ENCODE results near the gene GABARAPL2.
A peak's percentile ranks its signal among the peaks of the same experiment; 100 is the strongest.
"Not testable (repeated sequence)": the region's sequence is repeated elsewhere in the genome, so short reads cannot be mapped to it uniquely, and the experiment has no call there.

The GABARAPL2 gene

DNA sequence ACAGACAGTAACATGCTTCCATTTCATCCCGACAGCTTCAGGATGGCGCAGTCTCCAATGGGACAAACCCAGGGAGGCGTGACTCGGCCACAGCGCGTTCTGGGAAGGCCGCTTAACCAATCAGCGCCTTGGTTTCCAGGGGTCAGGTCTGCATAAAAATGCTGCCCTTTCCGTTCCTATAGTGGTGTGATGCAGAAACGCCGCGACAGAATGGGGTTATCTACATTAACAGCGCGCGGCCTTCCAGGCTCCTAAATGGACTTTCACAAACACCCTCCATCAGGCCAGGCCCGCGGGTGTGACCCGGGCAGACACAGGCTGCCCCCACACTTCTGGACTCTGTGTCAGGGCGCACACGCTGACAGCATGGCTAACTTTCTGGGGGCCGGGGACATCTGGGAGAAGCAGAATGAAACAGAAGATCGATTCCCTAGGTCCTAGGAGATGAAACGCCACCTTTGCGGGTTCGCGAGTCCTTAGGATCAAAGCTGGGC is 10.9 kb upstream of the GABARAPL2 start:
- DNase-seq, result peak; percentile 66

DNA sequence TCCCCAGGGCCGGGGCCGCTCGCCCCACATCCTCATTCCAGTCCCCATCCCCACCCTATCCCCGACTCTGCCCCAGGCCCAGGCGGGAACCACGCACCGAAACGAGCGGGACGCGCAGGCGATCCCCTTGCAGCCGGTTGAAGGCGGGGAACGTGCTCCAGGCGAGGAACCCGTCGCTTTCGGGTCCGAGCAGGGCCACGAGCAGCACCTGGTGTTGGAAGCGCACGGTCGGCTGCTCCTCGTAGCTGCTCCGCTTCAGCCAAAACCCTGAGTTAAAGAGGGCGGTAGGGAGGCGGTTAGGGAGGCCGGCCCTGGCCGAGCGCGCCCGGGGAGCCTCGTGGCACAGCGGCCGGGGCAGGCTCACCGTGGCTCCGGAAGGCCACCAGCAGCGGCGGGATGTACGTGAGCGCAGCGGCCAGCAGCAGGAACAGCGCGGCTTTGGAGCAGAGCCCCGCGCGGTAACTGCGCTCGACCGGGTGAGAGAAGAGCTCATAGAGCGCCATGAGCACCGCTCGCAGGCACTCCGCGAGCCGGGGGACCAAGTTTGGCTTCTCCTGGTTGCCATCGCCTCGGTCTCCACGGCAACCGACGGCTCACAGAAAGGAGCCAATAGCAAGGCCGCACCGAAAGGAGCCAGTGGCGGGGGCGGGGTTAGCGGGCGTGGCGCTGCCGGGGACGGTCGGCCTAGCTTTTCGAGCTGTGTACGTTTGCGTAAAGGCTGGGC is 10.3 kb upstream of the GABARAPL2 start, which contains the start of gene TMEM231:
TSS of gene TMEM231 (minus strand) at position 546 of the 724 bp plus-strand sequence. CDS start at position 503, 43 bp downstream.
- DNase-seq, result peak; percentile 79

DNA sequence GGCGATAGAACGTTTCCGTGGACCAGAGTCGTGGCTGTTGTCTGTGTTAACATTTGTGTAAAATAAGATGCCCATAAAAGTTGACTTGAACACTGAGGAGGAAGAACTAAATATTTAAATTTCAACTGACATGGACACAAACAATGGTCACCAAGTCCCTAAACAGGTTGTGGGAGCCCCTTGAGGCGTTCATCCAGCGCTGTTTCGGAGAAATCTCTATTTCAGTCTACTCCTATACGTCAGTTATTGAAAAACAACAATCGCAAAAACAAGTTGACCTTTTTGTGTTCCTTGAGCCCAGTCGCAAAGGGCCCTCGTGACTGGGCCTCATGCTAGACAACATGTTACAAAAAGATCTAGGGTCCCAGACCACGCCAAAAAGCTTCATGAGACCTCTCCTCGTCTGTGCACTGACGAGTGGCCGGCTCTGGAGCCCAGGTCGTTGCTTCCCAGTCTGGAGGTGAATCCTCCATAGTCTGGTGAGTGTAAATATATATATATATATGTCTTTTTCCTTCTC is 9.7 kb upstream of the GABARAPL2 start:
- DNase-seq, result no peak

DNA sequence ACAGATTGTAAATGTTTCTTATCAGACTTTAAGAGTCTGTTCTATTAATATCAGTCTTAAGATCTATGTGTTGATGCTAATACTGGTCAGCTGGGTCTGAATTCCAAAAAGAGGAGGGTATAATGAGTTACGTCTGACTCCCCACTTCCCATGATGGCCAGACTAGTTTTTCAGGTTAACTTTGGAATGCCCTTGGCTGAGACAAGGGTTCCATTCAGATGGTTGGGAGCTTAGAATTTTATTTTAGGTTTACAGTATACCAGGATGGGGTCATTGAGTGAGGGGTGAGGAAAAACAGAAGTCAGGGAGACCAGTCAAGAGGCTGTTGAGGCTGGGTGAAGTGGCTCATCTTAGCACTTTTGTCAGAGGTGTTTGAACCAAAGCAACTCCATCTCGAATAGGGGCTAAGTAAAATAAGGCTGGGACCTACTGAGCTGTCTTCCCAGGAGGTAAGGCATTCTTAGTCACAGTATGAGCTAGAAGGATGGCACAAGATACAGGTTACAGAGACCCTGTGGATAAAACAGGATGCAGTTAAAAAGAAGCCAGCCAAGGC is 7.3 kb upstream of the GABARAPL2 start:
- no peak for DNase-seq

DNA sequence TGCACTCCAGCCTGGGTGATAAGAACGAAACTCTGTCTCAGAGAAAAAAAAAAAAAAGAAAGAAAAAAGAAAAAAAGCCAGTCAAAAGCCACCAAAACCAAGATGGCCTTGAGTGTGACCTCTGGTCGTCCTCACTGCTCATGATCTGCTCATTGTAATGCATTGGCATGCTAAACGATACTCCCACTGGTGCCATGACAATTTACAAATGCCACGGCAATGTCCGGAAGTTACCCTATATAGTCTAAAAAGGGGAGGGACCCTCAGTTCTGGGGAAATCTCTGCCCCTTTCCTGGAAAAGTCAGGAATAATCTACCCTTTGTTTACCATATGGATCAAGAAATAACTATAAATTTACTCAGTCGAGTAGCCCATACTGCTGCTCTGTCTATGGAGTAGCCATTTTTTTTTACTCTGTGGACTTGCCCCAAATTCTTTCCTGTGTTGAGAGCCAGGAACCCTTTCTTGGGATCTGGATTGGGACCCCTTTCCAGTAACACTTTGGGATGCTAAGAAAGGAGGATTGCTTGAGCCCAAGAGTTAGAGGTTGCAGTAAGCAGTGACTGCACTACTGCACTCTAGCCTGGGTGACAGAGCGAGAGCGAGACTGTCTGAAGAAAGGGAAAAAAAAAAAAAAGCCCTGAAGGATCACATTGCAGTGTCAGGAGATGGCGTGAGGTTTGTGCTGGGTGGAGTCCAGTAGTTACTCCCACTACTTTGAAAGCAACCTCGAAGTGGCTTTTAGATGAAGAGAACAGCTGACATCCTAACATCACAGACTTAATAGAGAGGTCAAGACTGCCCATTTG is 6.4 kb upstream of the GABARAPL2 start:
- DNase-seq, result no peak

DNA sequence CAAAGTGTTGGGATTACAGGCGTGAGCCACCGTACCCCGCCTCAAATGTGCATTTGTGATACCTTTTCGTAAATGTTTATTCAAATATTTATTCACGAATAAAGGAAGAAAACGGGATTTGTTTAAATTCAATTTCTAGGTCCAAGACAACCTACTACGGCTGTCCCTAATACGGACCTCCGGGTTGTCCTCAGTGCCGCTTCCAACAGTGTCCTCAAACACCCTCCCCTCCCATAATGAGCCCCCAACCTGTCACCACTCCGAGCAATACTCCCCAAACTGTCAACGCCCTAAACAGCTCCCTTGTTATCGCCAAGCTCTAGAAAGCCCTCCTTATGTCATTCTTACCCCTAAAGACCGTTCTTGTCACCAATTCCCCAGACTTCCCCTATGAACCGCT is 539 bp upstream of the GABARAPL2 start:
- DNase-seq, result no peak

DNA sequence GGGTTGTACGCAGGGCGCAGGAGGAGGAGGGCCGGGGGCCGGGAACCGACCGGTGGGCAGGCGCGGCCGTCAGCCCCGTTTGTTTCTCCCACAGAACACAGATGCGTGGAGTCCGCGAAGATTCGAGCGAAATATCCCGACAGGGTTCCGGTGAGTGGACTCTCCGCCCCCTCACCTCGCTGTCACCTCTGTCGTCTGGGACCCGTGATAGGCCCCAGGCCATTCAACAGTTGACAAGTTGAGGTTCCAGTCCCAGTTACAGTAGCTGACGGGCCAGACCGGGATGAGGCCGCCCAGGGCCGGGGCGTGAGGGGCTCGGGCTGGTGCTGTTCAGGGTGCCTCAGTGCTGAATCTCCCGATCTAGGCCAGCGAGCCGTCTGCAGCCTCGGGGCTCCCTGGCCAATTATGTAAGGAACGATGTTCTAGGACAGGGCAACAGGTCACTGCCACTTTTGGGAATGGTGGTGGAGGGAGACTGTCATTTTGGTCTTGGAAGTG is 628 bp downstream of the GABARAPL2 start:
- DNase-seq, result no peak

DNA sequence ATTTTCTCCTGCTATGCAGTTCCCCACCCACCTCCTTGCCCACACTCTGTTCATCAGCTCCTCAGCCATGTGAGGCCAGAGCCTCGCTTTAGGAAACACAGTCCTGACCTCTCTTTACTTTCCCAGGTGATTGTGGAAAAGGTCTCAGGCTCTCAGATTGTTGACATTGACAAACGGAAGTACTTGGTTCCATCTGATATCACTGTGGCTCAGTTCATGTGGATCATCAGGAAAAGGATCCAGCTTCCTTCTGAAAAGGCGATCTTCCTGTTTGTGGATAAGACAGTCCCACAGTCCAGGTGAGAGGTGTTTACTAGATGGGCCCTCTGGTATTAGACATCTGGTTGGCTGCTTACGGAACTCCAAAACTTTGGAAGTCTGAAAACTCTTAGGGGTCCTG is 1.7 kb downstream of the GABARAPL2 start:
- DNase-seq, result no peak

DNA sequence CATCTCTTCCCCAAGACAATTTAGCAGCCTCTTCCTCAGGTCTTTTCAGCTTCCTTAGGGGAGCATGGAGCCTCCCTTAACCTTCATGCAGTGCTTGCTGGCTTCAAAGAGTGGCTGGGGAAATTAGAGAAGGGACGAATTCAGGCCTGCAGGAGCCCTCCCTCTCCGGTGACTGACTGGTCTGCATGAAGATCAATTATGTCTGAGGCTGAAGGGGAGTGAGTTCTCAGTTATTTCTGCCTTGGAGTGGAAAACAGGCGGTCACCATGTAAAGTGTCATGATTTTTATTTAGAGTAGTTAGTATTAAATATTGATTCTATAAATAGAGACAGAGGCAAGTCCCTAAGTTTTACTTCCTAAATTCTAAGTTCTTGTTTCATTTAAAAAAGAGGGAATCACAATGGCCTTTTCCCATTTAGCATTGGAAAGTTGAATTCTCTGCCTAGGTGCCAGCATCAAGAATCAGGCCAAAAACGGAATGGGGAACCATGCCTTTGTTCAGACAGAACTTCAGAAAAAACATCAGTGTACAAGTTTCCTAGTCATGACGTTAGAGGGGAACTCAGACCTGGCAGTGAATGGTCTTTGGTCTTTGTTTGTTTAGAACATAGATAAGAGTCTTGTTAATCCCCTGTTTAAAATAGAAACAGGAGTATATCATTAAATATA is 4.4 kb downstream of the GABARAPL2 start:
- no peak for DNase-seq

DNA sequence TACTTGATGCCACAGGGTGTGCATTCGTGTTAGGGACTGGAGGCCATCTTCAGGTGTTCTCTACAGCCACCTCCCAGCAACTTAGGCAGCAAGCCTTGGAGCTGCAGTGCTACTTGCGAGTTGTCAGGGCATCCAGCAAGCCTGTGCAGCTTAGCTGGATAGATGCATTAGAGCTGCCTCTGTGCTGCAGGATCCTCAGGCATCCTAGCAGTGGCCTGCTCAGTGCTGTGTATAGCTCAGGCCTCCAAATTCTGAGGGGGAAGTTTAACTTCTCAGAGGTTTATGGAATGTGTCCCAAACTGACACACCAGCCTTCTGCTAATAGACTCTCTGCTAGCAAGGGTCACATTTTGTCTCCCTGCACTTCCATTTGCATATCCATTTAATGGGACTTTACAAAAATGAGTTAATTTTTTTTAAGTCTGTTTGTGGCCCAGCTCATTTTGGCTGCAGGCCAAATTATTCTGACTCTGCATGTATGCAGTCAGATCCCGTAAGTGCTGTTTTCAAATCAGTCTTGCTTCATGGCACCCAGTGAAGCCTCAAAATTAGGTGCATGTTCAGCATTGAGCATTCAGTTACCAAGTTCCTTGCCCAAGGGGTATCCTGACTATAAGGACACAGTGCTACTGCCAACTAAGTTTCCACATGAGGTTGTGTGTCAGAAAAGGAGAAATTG is 6.8 kb downstream of the GABARAPL2 start:
- DNase-seq, result no peak

DNA sequence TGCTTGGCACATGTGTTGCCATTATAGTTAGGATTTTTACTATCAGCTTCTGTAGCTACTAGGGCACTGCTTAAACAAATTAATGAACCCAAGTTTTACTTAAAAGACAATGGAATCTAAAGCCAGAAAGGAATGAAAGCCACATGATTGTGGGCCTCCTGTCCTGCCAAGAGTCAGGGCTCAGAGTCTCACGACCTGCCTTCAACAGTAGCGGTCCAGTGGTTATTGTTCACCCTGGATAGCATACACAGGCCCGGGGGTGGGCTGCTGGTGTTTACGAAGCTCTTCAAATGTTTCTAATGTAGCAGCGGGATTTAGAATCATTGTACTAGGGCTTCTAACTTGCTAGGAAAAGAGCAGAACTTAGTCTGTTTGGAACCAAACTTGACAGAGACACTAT is 7.8 kb downstream of the GABARAPL2 start:
- DNase-seq, result no peak

DNA sequence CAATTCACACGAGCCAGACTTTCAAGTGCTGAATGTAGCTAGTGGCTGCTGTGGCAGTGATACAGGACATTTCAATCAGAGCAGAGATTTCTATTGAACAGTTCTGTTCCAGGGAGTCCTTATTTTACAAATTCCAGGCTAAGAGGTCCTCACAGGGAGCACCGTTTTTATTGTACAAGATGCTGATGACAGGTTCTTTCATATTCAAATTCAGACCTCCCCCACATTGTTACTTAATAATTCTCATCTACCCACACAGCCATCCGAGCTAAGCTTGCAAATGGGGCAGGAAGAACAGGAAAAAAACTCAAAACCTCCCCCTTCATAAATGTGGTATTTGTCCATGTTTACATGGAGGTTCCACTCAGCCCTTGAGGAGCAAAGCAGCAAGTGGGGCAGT is 9.8 kb downstream of the GABARAPL2 start:
- DNase-seq, result no peak

DNA sequence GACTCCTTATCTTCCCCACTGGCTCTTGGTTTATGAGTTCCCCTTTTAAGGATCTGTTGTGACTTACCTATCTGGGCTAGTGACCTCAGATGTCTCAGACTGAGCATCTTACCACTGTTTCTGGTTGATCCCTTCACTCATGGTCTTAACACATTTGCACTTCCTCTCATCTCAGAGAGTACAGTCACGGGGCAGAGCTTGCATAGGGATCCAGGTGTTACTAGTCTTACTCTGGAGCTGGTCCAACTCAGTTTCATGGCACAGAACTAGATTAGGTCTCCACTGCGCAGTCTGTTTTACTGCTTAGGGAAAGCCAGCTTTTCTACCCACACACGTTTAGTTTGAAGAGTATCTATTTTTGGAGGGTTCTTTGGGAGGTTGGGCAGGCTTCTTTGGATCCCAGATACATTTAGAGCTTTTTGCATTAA is 10.2 kb downstream of the GABARAPL2 start:
- no peak for DNase-seq

DNA sequence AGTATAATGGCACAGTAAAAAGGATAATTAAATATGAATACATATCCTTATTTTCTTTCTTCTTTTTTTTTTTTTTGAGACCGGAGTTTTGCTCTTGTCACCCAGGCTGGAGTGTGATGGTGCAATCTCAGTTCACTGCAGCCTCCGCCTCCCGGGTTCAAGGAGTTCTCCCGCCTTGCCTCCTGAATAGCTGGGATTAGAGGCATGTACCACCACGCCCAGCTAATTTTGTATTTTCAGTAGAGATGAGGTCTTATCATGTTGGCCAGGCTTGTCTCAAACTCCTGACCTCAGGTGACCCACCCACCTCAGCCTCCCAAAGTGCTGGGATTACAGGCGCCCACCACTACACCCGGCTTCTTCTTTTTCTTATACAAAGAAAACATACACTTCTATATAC is 12.0 kb downstream of the GABARAPL2 start:
- DNase-seq, result no peak

DNA sequence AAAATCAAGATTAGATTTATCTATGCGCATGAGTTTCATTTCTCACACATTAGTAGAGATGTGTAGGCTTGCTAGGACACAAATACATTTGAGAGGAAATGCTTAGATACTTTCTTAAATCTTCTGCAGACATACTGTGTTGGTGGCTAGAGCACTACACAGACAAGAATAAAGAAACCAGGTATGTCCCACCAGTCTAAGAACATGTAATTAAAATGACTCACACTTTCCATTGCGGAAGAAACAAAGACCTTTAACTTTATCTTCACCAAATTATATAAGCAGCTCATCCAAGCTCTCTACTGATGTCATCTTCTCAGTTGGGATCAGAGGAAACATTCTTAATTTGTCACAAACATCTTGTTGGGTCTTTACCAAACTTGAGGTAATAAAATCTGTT is 12.5 kb downstream of the GABARAPL2 start:
- DNase-seq, result no peak

DNA sequence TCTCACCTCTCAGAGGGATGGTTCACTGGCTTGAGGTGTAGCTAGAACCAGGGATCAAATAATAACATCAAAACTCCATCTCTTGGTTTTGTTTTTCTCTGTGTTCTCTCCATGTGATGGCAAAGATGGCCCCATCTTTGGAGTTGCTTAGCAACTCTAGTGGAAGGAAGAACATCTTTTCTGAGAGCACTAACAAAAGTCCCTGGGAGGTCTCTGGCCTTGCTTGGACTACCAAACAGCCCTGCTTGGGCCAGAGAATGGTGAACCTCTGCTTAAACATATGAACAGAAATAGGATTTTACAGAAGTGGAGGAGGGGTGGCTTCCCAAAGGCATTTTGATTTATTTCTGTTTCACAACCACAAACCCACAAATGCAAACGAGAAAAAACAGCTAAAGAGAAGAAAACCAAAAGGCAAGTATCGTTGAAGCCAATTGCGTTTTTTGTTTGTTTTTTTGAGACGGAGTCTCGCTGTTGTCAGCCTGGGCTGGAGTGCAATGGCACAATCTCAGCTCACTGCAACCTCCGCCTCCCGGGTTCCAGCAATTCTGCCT is 13.2 kb downstream of the GABARAPL2 start:
- no peak for DNase-seq

DNA sequence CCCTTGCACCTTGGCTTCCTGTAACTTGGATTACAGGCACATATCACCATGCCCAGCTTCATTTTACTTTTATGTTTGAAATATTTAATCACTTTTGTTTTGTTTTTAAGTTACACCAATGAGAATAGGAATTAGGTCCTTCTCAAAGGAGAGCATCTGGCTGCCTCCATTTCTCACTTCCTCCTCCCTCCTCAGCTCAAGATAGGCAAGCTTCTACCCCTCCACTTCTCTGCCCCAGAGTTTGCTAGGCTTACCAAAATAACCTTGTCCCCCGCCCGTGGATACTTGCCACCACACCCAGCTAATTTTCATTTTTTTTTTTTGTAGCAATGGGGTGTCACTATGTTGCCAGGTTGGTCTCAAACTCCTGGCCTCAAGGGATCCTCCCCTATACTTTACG is 17.9 kb downstream of the GABARAPL2 start:
- no peak for DNase-seq

DNA sequence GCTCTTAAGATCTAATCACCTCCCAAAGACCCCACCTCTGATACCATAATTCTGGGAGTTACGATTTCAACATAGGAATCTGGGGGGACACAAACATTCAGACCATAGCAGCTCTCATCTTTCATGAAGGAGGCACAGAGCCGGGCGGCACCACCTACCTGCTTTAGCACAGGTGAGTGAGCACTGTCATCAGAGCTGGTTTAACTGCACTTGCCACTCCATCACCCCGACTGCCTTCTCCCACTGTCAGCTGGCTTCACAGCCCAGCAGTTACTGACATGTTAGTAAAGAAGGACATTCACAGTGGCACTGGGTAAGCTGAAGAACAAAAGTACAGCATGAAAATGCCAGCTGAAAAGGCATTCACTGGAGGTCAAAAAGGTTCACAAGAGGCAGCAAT is 22.5 kb downstream of the GABARAPL2 start:
- no peak for DNase-seq

DNA sequence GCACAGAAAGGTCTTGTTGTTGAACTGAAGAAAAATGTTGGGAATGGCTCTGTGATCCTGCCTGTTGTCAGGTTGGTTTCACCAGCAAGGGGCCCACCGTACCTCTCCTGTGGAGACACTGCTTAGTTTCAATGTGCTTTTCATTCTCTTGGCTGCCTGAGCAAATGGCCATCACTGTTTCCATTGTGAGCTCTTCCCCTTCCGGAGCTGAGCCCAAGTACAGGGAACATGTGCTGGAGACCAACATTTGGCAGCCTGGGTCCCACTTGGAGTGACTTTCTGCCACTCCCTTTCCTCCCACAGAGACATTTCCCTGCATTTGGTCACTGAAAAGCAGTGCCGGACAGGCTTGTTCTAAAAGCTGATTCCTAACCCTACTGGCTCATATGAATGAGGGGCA is 23.1 kb downstream of the GABARAPL2 start:
- DNase-seq, result no peak

DNA sequence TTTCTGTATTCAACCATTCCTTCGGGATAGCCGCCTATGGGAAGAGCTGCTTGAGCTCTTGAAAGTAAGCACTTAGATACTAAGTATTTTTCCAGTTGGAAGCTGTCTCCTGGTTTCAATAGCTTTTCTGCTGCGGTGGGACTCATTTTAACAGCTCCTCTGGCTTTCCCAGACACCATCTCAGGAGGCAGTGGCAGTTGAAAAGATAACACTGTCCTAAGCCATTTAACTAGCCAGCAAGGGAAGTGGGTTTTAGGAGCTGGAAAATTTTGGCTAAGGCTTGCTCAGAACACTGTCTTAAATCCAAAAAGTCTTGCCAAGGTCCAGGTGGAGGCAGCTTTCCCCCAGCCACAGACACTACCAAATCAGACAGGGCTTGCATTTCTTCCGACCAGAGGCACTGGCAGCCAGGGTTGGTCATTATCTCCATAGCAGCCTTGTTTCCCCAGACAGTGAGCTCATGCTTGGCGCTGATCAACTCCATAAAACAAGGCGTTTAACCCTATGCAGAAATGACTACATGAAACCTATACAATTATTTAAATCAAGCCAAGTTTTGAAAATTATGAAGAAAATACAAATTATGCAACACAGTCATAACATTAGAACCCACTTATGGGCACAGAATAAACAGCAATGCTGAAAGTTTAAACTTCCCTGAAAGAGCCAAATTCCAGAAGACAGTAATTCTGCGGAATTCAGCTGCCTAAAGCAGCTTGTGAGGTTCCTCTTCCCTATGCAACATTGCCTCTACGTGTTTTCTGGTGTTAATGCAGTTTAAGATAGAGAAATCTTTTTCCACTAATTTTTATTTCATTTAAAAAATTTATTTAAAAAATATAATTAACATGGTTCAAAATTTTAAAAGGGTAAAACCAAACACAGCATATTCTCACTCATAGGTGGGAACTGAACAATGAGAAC is 25.0 kb downstream of the GABARAPL2 start:
- DNase-seq, result no peak

DNA sequence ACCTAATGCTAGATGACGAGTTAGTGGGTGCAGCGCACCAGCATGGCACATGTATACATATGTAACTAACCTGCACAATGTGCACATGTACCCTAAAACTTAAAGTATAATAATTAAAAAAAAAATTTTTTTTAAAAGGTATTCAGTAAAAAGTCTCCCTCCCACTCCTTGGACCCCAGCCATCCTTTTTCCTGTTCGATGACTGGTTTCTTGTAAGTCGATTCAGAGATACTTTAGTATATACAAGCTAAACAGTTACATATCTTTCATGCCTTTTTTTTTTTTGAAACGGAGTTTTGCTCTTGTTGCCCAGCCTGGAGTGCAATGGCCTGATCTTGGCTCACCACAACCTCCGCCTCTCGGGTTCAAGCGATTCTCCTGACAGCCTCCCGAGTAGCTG is 25.7 kb downstream of the GABARAPL2 start:
- not testable (repeated sequence) for DNase-seq
